ENCODE results near the gene C1QA. TPM values are rescaled to one million over a fixed set of nuclear protein-coding genes. Genes with fewer than 3 reads are reported as not detected.
"Not testable (repeated sequence)": the region's sequence is repeated elsewhere in the genome, so short reads cannot be mapped to it uniquely, and the experiment has no call there.

The C1QA gene
- polyA plus RNA-seq, 2 of the 4 experiments (the other 2 are of a cell fraction) = not detected

DNA sequence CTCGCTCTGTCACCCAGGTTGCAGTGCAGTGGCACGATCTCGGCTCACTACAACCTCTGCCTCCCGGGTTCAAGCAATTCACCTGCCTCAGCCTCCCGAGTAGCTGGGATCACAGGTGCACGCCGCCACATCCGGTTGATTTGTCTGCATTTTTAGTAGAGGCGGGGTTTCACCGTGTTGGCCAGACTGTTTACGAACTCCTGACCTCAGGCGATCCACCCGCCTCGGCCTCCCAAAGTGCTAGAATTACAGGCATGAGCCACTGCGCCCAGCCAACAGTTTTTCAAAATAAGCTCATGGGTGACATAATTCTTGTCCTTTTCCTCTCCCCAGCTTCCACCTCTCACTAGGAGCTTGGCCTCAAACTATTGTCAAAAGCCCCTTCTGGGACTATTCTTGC, 39.7 kb downstream of the C1QA start:
- 89% methylated on average over 9 of the region's 15 CpGs for WGBS (ENCODE audit: missing lambda C conversion rate)
- H3K27ac ChIP-seq; H3K4me1 ChIP-seq; H3K4me3 ChIP-seq; ATAC-seq; FAIRE-seq; H3K4me2 ChIP-seq; POLR2A ChIA-PET; H3K9me3 ChIP-seq; DNase-seq (ENCODE audit: low read depth in 1 of 2, low spot score in 1 of 2): not testable (repeated sequence)
- CTCF ChIA-PET = interaction anchor here (0.8 to 9.5 kb wide), 4 partner anchors 12 to 288 kb away, joined by 3 to 129 read pairs (median 5); no protein-coding TSS in a partner anchor

DNA sequence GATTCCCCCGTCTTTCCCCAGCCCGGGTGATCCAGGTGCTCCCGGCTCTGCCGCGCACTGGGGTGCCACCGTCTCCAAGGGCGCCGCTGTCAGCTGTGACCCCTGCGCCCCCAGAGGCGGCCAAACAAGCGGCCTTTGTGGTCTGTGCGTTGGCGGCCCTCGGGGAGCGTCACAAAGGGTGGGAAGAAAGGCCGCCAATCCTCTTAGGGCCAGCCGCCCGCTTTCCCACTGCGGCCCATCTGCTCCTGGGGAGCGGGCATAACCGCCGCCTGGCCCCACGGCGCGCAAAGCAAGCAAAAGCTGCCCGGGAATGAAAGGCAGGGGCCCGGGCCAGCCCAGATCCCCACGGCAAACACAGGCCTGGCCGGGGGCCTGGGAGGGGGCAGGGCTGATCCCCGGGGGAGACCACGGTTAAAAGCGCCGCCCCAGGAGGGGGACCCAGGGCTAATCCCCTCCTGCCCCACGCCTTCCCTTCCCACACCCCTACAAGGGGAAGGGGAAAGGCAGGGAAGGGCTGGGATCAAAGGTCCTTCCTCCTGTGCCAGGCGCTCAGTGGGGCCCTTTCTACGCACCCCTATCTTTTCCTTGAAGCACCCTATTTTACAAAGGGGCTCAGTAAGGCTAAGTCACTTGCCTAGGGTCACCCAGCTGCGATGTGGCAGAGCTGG, 40.6 kb downstream of the C1QA start:
- TF ChIP-seq MAZ (IDR thresholded peaks at IDR 0.05; ENCODE audit: borderline replicate concordance, low read depth, low read length) (no peak), CEBPB (IDR thresholded peaks at IDR 0.05) (no peak), ZFP36 (IDR thresholded peaks at IDR 0.05; ENCODE audit: borderline replicate concordance, partially characterized antibody) (no peak), ESRRA (IDR thresholded peaks at IDR 0.05; ENCODE audit: borderline replicate concordance, low read length) (no peak), KDM5A (IDR thresholded peaks at IDR 0.05) (no peak), GATA3 (IDR thresholded peaks at IDR 0.05; ENCODE audit: borderline replicate concordance) (no peak), JUN (IDR thresholded peaks at IDR 0.05) (no peak), MYC (IDR thresholded peaks at IDR 0.05; ENCODE audit: borderline replicate concordance, low read length) (no peak), EHF (CRISPR knock-in tag; IDR thresholded peaks at IDR 0.05) (no peak), TP53 (CRISPR knock-in tag; IDR thresholded peaks at IDR 0.05) (no peak), NR3C1 (IDR thresholded peaks at IDR 0.05) (no peak), POLR2AphosphoS2 (conservative IDR thresholded peaks at IDR 0.05; ENCODE audit: low read length) (no peak)
- TF ChIP-seq, protein P1, sequence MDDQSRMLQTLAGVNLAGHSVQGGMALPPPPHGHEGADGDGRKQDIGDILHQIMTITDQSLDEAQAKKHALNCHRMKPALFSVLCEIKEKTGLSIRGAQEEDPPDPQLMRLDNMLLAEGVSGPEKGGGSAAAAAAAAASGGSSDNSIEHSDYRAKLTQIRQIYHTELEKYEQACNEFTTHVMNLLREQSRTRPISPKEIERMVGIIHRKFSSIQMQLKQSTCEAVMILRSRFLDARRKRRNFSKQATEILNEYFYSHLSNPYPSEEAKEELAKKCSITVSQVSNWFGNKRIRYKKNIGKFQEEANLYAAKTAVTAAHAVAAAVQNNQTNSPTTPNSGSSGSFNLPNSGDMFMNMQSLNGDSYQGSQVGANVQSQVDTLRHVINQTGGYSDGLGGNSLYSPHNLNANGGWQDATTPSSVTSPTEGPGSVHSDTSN (IDR thresholded peaks at IDR 0.05) = no peak
- TF ChIP-seq, protein P2, sequence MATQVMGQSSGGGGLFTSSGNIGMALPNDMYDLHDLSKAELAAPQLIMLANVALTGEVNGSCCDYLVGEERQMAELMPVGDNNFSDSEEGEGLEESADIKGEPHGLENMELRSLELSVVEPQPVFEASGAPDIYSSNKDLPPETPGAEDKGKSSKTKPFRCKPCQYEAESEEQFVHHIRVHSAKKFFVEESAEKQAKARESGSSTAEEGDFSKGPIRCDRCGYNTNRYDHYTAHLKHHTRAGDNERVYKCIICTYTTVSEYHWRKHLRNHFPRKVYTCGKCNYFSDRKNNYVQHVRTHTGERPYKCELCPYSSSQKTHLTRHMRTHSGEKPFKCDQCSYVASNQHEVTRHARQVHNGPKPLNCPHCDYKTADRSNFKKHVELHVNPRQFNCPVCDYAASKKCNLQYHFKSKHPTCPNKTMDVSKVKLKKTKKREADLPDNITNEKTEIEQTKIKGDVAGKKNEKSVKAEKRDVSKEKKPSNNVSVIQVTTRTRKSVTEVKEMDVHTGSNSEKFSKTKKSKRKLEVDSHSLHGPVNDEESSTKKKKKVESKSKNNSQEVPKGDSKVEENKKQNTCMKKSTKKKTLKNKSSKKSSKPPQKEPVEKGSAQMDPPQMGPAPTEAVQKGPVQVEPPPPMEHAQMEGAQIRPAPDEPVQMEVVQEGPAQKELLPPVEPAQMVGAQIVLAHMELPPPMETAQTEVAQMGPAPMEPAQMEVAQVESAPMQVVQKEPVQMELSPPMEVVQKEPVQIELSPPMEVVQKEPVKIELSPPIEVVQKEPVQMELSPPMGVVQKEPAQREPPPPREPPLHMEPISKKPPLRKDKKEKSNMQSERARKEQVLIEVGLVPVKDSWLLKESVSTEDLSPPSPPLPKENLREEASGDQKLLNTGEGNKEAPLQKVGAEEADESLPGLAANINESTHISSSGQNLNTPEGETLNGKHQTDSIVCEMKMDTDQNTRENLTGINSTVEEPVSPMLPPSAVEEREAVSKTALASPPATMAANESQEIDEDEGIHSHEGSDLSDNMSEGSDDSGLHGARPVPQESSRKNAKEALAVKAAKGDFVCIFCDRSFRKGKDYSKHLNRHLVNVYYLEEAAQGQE (IDR thresholded peaks at IDR 0.05) = no peak
- TF ChIP-seq, protein P3, sequence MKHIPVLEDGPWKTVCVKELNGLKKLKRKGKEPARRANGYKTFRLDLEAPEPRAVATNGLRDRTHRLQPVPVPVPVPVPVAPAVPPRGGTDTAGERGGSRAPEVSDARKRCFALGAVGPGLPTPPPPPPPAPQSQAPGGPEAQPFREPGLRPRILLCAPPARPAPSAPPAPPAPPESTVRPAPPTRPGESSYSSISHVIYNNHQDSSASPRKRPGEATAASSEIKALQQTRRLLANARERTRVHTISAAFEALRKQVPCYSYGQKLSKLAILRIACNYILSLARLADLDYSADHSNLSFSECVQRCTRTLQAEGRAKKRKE (CRISPR knock-in tag; IDR thresholded peaks at IDR 0.05; ENCODE audit: low read depth) = no peak
- TF ChIP-seq, protein P4, sequence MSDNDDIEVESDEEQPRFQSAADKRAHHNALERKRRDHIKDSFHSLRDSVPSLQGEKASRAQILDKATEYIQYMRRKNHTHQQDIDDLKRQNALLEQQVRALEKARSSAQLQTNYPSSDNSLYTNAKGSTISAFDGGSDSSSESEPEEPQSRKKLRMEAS (IDR thresholded peaks at IDR 0.05) = no peak
- TF ChIP-seq, protein P5, sequence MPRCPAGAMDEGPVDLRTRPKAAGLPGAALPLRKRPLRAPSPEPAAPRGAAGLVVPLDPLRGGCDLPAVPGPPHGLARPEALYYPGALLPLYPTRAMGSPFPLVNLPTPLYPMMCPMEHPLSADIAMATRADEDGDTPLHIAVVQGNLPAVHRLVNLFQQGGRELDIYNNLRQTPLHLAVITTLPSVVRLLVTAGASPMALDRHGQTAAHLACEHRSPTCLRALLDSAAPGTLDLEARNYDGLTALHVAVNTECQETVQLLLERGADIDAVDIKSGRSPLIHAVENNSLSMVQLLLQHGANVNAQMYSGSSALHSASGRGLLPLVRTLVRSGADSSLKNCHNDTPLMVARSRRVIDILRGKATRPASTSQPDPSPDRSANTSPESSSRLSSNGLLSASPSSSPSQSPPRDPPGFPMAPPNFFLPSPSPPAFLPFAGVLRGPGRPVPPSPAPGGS (IDR thresholded peaks at IDR 0.05) = no peak
- TF ChIP-seq, protein P6, sequence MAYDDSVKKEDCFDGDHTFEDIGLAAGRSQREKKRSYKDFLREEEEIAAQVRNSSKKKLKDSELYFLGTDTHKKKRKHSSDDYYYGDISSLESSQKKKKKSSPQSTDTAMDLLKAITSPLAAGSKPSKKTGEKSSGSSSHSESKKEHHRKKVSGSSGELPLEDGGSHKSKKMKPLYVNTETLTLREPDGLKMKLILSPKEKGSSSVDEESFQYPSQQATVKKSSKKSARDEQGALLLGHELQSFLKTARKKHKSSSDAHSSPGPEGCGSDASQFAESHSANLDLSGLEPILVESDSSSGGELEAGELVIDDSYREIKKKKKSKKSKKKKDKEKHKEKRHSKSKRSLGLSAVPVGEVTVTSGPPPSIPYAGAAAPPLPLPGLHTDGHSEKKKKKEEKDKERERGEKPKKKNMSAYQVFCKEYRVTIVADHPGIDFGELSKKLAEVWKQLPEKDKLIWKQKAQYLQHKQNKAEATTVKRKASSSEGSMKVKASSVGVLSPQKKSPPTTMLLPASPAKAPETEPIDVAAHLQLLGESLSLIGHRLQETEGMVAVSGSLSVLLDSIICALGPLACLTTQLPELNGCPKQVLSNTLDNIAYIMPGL (CRISPR knock-in tag; IDR thresholded peaks at IDR 0.05; ENCODE audit: borderline replicate concordance) = no peak
- Histone ChIP-seq H3K27ac (no peak overlapping the region), H3K4me2 (no peak overlapping the region), H3K9me3 (no peaks in the 10 kb centered on the region), H3K4me1 (0 out of 3 replicates have a peak, but pooled peaks cover 4% of the 10 kb centered on the region), H3K4me3 (no peak overlapping the region)
- CTCF ChIA-PET = interaction anchor here (1.0 to 9.5 kb wide), 4 partner anchors 11 to 287 kb away, joined by 3 to 129 read pairs (median 6); no protein-coding TSS in a partner anchor
- POLR2A ChIA-PET = no interaction called here
- DNase-seq (ENCODE audit: low read depth in 1 of 2, low spot score in 1 of 2) (no peak), FAIRE-seq (no peak), ATAC-seq (no peak)
- WGBS (ENCODE audit: missing lambda C conversion rate) = 82% methylated on average over 6 of the region's 37 CpGs
